Measurements from ENCODE around the gene ARIH1. TPM values are rescaled to one million over a fixed set of nuclear protein-coding genes. Genes with fewer than 3 reads are reported as not detected.

Gene ARIH1
- total and polyA plus RNA-seq, 2 of the 8 experiments (the other 6 are each of a cell fraction or from before 2014, with no cell fraction given) = 32.7 to 179 TPM

DNA sequence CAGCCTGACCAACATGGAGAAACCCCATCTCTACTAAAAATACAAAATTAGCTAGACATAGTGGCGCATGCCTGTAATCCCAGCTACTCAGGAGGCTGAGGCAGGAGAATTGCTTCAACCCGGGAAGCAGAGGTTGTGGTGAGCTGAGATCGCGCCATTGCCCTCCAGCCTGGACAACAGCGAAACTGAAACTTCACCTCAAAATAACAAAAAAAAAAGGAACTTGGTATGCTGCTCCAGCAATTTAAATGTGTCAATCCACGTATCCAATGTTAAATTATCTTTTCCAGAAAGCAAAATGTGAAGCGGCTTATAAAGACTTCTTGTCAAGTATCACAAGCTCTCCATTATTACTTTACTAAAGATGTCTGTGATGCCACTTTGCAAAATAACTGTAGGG lies 9.9 kb upstream of the ARIH1 start:
- no peaks in the 10 kb centered on the region for H3K4me1 ChIP-seq (replicated peaks in 1 of 4; ENCODE audit: control insufficient read depth in 3 of 4, insufficient read depth in 4 of 4, low read length in 3 of 4)
- no peaks in the 10 kb centered on the region for H3K79me1 ChIP-seq (ENCODE audit: low read depth, low read length)
- H3K9ac ChIP-seq (replicated peaks in 1 of 4; ENCODE audit: extremely low read depth in 1 of 4, low read depth in 3 of 4, low read length in 3 of 4) = no peak overlapping the region
- no peak overlapping the region for H2BK15ac ChIP-seq (ENCODE audit: low read length)
- H3K23me2 ChIP-seq (ENCODE audit: low read depth, low read length) = no peaks in the 10 kb centered on the region
- H2AFZ ChIP-seq (ENCODE audit: low read length) = no peak overlapping the region
- H3K18ac ChIP-seq (ENCODE audit: extremely low read depth, low read length) = no peak overlapping the region
- no peak overlapping the region for H3K27ac ChIP-seq (ENCODE audit: low read depth, low read length)
- H3K4ac ChIP-seq (replicated peaks; ENCODE audit: insufficient read length, low read depth, low read length) = no peak overlapping the region
- no peak overlapping the region for H2BK120ac ChIP-seq (replicated peaks; ENCODE audit: low read depth, low read length)
- no peak overlapping the region for H2BK20ac ChIP-seq (ENCODE audit: low read length)
- no peaks in the 10 kb centered on the region for H4K20me1 ChIP-seq (replicated peaks in 1 of 2; ENCODE audit: control insufficient read depth in 1 of 2, insufficient read depth in 2 of 2, low read length in 2 of 2)
- CTCF ChIA-PET (ENCODE audit: partially characterized antibody) = interaction anchor here (0.6 to 1.5 kb wide), 3 partner anchors 151 to 711 kb away, joined by 3 to 4 read pairs (median 3); no protein-coding TSS in a partner anchor
- H4K5ac ChIP-seq (ENCODE audit: insufficient read length, low read depth, low read length) = no peak overlapping the region
- no peak overlapping the region for H2AK5ac ChIP-seq (ENCODE audit: low read depth, low read length)
- H4K8ac ChIP-seq (ENCODE audit: extremely low read depth, insufficient read depth, low read length) = no peak overlapping the region
- H4K91ac ChIP-seq (replicated peaks; ENCODE audit: insufficient read length, low read length) = no peak overlapping the region
- no peak overlapping the region for H3K4me3 ChIP-seq (ENCODE audit: extremely low read depth in 1 of 4, insufficient read depth in 2 of 4, low read depth in 3 of 4, low read length in 4 of 4)
- FAIRE-seq = no peak
- no peak overlapping the region for H3K23ac ChIP-seq (ENCODE audit: insufficient read length)
- H3K36me3 ChIP-seq (ENCODE audit: control insufficient read depth in 2 of 4, insufficient read depth in 4 of 4, low read length in 3 of 4) = no peaks in the 10 kb centered on the region
- H2BK5ac ChIP-seq (ENCODE audit: low read depth, low read length) = no peak overlapping the region
- H3K4me2 ChIP-seq (ENCODE audit: insufficient read depth in 1 of 2, low read depth in 2 of 2, low read length in 2 of 2) = no peak overlapping the region
- 87% methylated on average over 7 of the region's 7 CpGs; no CpG with 5 or more reads in 1 of the 2 experiments for WGBS, 2 experiments (ENCODE audit: extremely low coverage in 1 of 2, insufficient coverage in 1 of 2, insufficient read length in 1 of 2, insufficient replicate concordance in 2 of 2, low coverage in 1 of 2, low lambda C conversion rate in 2 of 2, missing lambda C conversion rate in 1 of 2)
- no peak overlapping the region for H3K14ac ChIP-seq (ENCODE audit: insufficient read length)
- POLR2A ChIA-PET (ENCODE audit: partially characterized antibody) = interaction anchor here (0.7 to 1.3 kb wide), 3 partner anchors 9 to 761 kb away, joined by 3 to 5 read pairs (median 3); no protein-coding TSS in a partner anchor
- no peaks in the 10 kb centered on the region for H3K9me3 ChIP-seq (ENCODE audit: insufficient read depth in 2 of 2, low read depth in 1 of 2, low read length in 1 of 2)
- no peak for DNase-seq (ENCODE audit: low read depth in 1 of 2, low spot score in 2 of 2)
- no peaks in the 10 kb centered on the region for H3K27me3 ChIP-seq (replicated peaks in 1 of 4; ENCODE audit: control insufficient read depth in 3 of 4, extremely low read depth in 1 of 4, insufficient read depth in 3 of 4, low read length in 3 of 4)
- H3K79me2 ChIP-seq (ENCODE audit: control insufficient read depth in 1 of 2, insufficient read depth in 2 of 2, low read length in 2 of 2) = no peaks in the 10 kb centered on the region
- H3K56ac ChIP-seq (replicated peaks; ENCODE audit: insufficient read length, low read depth, low read length) = no peak overlapping the region
- H2BK12ac ChIP-seq (ENCODE audit: low read depth, low read length) = no peak overlapping the region
- no peak for TF ChIP-seq PHF8 (conservative IDR thresholded peaks at IDR 0.05; ENCODE audit: low read depth, low read length)
- TF ChIP-seq TAF7 (optimal IDR thresholded peaks at IDR 0.05; ENCODE audit: borderline replicate concordance, low read depth, low read length) = no peak
- TF ChIP-seq EZH2 (IDR thresholded peaks at IDR 0.05; ENCODE audit: low read depth, low read length, severe bottlenecking) = no peak
- no peak for TF ChIP-seq MAFK (IDR thresholded peaks at IDR 0.05; ENCODE audit: low read depth, low read length)
- TF ChIP-seq, protein P1, sequence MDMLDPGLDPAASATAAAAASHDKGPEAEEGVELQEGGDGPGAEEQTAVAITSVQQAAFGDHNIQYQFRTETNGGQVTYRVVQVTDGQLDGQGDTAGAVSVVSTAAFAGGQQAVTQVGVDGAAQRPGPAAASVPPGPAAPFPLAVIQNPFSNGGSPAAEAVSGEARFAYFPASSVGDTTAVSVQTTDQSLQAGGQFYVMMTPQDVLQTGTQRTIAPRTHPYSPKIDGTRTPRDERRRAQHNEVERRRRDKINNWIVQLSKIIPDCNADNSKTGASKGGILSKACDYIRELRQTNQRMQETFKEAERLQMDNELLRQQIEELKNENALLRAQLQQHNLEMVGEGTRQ (IDR thresholded peaks at IDR 0.05; ENCODE audit: low read length) = no peak
- TF ChIP-seq SIRT6 (IDR thresholded peaks at IDR 0.05; ENCODE audit: low read length) = no peak
- TF ChIP-seq, protein P2, sequence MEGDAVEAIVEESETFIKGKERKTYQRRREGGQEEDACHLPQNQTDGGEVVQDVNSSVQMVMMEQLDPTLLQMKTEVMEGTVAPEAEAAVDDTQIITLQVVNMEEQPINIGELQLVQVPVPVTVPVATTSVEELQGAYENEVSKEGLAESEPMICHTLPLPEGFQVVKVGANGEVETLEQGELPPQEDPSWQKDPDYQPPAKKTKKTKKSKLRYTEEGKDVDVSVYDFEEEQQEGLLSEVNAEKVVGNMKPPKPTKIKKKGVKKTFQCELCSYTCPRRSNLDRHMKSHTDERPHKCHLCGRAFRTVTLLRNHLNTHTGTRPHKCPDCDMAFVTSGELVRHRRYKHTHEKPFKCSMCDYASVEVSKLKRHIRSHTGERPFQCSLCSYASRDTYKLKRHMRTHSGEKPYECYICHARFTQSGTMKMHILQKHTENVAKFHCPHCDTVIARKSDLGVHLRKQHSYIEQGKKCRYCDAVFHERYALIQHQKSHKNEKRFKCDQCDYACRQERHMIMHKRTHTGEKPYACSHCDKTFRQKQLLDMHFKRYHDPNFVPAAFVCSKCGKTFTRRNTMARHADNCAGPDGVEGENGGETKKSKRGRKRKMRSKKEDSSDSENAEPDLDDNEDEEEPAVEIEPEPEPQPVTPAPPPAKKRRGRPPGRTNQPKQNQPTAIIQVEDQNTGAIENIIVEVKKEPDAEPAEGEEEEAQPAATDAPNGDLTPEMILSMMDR (IDR thresholded peaks at IDR 0.05; ENCODE audit: control extremely low read depth in 1 of 3, insufficient read depth in 1 of 3, low read depth in 1 of 3, low read length in 3 of 3) = no peak
- no peak for TF ChIP-seq POLR2A (IDR thresholded peaks at IDR 0.05; ENCODE audit: control extremely low read depth in 1 of 2, low read depth in 2 of 2, low read length in 2 of 2)
- TF ChIP-seq CREB1 (IDR thresholded peaks at IDR 0.05) = no peak
- no peak for TF ChIP-seq GABPA (IDR thresholded peaks at IDR 0.05; ENCODE audit: borderline replicate concordance, insufficient read depth, low read length)
- TF ChIP-seq POLR2AphosphoS5 (IDR thresholded peaks at IDR 0.05; ENCODE audit: low read depth, low read length) = no peak
